HG02759 (cell line): Measurements from ENCODE around the gene ACADM.
"Not testable (repeated sequence)": the region's sequence is repeated elsewhere in the genome, so short reads cannot be mapped to it uniquely, and the experiment has no call there.

Source experiments
- ATAC-seq: cut with Tn5 transposase; IDR thresholded peaks from one replicate; pipeline ENCODE4 v1.9.1; 2021; ENCODE audit warnings: mild to moderate bottlenecking, moderate library complexity; ENCODE audit not compliant: unreplicated experiment

ACADM gene

GRCh38 chr1:75724472-75725022 lies at the start of gene ACADM:
ACADM (plus strand) TSS chr1:75724709; CDS start chr1:75724788, 79 bp downstream.
- ATAC-seq, result peak; percentile 92

- ATAC-seq, result no peak
These were observed 47.1 kb upstream of the ACADM start for GRCh38 chr1:75677443-75677842.

- ATAC-seq, result not testable (repeated sequence)
These were observed 46.5 kb upstream of the ACADM start for GRCh38 chr1:75677964-75678363.

- ATAC-seq, result no peak
These were observed 34.0 kb upstream of the ACADM start for GRCh38 chr1:75690547-75690946.

GRCh38 chr1:75693551-75693950 lies 31.0 kb upstream of the ACADM start:
- no peak for ATAC-seq

GRCh38 chr1:75696000-75696399 lies 28.5 kb upstream of the ACADM start:
- no peak for ATAC-seq

- ATAC-seq, result no peak
These were observed 17.3 kb upstream of the ACADM start for GRCh38 chr1:75707191-75707590.

GRCh38 chr1:75708910-75709309 lies 15.6 kb upstream of the ACADM start:
- ATAC-seq, result no peak

GRCh38 chr1:75710832-75711231 lies 13.7 kb upstream of the ACADM start:
- ATAC-seq, result no peak

GRCh38 chr1:75711846-75712245 lies 12.7 kb upstream of the ACADM start:
- ATAC-seq, result no peak

GRCh38 chr1:75712306-75712705 lies 12.2 kb upstream of the ACADM start:
- ATAC-seq, result no peak

GRCh38 chr1:75719810-75720209 lies 4.7 kb upstream of the ACADM start:
- no peak for ATAC-seq

- no peak for ATAC-seq
These were observed 4.2 kb upstream of the ACADM start for GRCh38 chr1:75720325-75720724.

GRCh38 chr1:75720820-75721219 lies 3.7 kb upstream of the ACADM start:
- no peak for ATAC-seq

- ATAC-seq, result not testable (repeated sequence)
These were observed 2.3 kb upstream of the ACADM start for GRCh38 chr1:75722246-75722645.

- ATAC-seq, result no peak
These were observed 1.5 kb upstream of the ACADM start for GRCh38 chr1:75722966-75723365.

GRCh38 chr1:75723989-75724471 lies 479 bp upstream of the ACADM start:
- ATAC-seq, result peak; percentile 75

GRCh38 chr1:75725266-75725665 lies 757 bp downstream of the ACADM start:
- ATAC-seq, result no peak

GRCh38 chr1:75725861-75726361 lies 1.4 kb downstream of the ACADM start:
- no peak for ATAC-seq

- no peak for ATAC-seq
These were observed 3.1 kb downstream of the ACADM start for GRCh38 chr1:75727571-75727970.

- no peak for ATAC-seq
These were observed 5.9 kb downstream of the ACADM start for GRCh38 chr1:75730432-75730831.

- ATAC-seq, result no peak
These were observed 7.4 kb downstream of the ACADM start for GRCh38 chr1:75731881-75732280.

- ATAC-seq, result no peak
These were observed 8.2 kb downstream of the ACADM start for GRCh38 chr1:75732703-75733102.
